Mesangial cell (primary cell): ENCODE data around the gene MGARP. TPM values are rescaled to one million over a fixed set of nuclear protein-coding genes. Genes with fewer than 3 reads are reported as not detected.

Experiments used
- total RNA-seq: library from RNA; depleted of rRNA; stranded (reverse); fragments of >200 nt; gene quantifications from 2 replicates; pipeline ENCODE4 v1.2.3, GENCODE V29; 2015

MGARP gene
- total RNA-seq, result 0.65 and 3.0 TPM in 2 replicates

DNA sequence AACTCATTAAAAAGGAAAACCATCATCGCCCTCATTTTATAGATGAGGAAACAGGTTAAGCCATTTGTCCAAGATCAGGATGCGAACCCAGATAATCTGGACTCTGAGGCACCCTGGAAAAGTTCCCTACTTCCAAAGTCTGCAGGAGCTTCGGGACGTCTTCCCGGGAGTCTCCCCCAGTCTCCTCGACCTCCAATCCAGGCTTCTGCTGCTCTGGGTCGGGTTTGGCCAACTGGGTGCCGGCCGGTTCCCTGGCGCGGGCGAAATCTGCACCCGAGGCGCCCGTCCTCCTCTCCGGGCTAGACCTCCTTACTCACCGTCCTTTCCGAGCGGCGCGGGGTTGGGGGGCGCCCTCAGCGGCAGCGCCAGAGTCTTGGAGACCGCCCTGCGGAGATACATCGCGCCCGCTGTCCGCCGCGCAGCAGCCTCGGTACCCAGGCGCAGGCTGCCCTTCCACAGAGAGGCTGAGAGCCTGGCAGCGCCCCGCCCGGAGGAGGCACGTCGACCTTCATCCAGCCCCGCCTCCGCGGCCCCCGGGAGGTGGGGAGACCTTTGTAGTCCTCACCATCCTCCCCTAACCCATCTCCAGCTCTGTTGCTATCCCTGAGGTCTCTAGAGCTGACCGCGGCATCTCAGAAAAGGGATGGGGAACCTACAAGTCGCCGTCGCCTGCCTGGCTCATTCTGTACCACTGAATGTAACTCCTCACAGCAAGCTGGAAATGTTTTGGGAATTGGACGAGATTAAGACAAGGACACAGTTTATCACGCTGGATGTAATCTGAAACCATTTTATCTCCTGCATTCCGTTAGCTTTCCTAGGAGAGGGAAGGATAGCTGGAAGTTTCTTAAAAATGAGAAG is at the start of gene MGARP:
TSS of gene MGARP (minus strand) at position 466 of the 861 bp plus-strand sequence. CDS start at position 399, 67 bp downstream.

DNA sequence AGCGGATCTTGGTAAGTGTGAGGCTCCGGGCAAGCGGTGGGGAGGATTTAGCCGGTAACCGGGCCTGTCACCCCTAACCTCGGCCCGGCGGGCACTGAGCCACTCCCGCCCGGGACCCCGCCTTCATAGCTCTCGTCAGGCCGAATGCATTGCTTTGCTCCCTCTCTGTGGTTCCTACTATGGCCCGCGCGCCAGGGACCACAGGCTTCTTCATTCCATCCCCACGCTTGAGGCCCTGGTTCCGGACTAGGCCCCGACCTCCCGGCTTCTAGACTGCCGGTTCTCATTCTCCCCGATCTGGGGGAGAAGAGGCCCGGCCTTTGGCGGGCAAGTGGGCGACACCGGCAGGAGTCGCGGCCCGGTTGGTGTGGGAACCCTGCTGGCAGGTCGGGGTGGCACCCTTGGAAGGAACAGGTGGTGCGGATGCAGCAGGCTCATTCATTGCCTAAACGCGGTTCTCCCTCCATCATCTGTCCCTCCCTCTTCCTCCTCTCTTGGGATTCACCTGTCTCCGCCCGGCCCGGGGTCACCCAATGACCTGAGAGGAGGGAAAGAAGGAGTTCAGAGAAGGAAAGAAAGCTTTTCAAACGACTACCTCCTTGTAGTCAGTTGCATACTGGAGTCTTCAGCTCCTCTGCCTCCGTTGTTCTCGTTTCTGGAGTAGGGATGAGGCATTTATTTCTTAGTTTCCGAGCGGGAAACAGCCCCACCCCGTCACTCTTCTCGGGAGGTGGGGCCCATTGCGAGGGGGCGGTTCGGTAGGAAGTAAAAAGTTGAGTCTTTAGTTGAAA is 22.0 kb upstream of the MGARP start, which contains the start of gene NDUFC1:
TSS of gene NDUFC1 (minus strand) at position 657 of the 791 bp plus-strand sequence. CDS start 6,679 bp downstream, outside the sequence.

DNA sequence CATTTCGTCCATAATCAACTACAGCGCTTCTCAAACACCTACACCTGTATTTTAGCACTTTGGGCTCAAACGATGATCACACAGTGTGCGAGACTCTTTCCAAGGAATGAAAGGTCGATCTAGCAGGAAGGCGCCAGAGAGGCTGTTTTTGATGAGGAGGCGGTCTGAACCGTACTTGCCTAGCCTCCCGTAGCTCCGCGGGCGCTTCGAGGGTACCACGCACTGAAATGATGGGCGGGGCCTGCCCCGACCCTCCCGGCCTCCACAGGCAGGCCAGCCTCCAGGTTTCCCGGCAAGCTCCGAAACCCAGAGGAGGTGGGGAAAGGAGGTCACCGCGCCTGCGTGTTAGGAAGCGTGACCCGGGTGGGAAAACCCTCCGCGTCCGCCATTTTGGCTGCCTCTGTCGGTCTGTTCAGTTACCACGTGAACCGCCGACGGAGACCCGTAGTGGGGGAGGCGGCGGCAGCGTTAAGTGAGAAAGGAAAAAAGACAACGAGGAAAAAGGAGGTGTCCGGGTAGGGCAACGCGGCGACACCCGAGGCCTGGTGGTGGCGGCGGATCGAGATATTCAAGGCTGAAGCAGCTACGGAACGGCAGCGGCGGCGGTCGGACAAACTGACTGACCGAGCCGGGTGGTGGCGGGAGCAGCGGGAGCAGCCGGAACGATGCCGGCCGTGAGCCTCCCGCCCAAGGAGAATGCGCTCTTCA is 21.2 kb upstream of the MGARP start, which contains the start of gene NAA15:
TSS of gene NAA15 (plus strand) at position 393 of the 708 bp plus-strand sequence. CDS start at position 666, 273 bp downstream.

Other genes with a start within 250 kb of the MGARP start
- 14.5 and 17.6 TPM in 2 replicates for gene ELF2, start 103.0 kb downstream of the MGARP start, total RNA-seq
- gene NAA15, start 21.3 kb upstream of the MGARP start, total RNA-seq, result 12.3 and 24.6 TPM in 2 replicates
- gene NDUFC1, start 22.3 kb upstream of the MGARP start, total RNA-seq, result 50.0 and 59.5 TPM in 2 replicates
- 4.2 and 8.9 TPM in 2 replicates for gene RAB33B, start 173.9 kb upstream of the MGARP start, total RNA-seq